ENCODE data around the gene SPANXN4.

The SPANXN4 gene, protein sequence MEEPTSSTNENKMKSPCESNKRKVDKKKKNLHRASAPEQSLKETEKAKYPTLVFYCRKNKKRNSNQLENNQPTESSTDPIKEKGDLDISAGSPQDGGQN

DNA sequence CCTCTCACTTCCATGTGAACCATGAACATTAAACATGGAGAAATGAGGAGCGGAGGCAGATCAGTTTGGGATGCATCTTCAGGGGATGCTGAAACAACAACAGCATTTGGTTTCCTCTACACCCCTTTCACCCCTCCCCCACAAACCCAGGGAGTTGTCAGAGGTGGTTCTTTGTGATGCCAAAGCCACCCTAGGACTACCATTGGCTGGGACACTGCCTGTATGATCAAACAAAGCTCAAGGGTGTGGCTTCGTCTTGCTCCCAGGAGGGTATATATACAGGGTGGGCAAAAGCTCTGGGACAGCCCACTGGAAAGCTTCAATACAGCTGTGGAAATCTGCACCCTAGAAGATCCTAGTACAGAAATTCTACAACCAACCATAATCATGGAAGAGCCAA is at the start of gene SPANXN4:
SPANXN4 (plus strand) TSS at position 301 of the 400 bp plus-strand sequence; CDS start at position 388, 87 bp downstream.
- FAIRE-seq: no peak

GRCh38 chrX:142977128-142977914 is 48.4 kb upstream of the SPANXN4 start:
- no peak for FAIRE-seq

GRCh38 chrX:142978130-142978684 is 47.5 kb upstream of the SPANXN4 start:
- FAIRE-seq: no peak

- no peak for FAIRE-seq
Measured at GRCh38 chrX:142982679-142983078, 43.0 kb upstream of the SPANXN4 start.

GRCh38 chrX:142994988-142995387 is 30.7 kb upstream of the SPANXN4 start:
- no peak for FAIRE-seq

GRCh38 chrX:142998447-142999198 is 27.1 kb upstream of the SPANXN4 start:
- no peak for FAIRE-seq

DNA sequence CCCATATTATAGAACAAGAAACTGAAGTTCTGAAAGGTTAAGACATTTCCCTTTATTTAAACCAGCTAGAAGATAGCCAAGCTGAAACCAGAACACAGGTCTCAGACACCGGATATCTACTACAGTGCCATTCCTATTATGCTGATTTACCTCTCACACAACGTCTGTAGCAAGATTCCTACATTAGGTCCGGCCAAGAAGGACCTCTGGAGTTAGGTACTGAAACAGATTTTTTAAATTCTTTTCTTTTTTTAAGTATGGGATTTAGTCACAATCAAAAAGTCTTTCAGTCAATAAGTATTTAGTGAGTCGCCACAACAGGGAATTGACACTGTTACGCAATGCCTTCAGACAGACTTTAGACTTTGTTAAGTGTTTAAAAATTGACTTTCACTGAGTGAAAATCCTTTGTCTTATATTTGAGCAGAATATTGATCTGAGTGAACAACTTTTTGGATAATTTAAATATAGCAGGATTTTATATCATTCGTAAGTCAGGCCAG is 26.5 kb upstream of the SPANXN4 start:
- no peak for FAIRE-seq

GRCh38 chrX:143002206-143002605 is 23.5 kb upstream of the SPANXN4 start:
- no peak for FAIRE-seq

GRCh38 chrX:143017272-143017671 is 8.5 kb upstream of the SPANXN4 start:
- no peak for FAIRE-seq

DNA sequence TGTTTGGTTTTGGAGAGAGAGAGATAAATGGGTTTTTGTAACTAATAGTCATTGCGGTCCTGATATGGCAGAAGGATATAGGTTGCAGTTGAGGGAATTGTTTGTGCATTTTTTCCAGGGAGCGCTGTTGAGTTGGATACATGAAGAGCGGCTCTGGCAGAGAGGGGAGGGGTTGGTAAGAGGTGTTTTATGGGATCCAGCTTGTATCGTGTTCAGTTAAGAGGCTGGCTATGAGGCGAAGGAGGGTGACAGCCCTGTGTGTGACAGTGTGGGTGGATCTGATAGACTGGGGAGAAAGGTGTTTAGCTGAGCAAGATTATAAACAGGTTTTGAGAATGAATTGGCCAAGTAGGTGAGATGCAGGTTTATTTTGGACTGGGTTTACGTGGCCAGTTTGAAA is 1.5 kb downstream of the SPANXN4 start:
- FAIRE-seq: no peak

DNA sequence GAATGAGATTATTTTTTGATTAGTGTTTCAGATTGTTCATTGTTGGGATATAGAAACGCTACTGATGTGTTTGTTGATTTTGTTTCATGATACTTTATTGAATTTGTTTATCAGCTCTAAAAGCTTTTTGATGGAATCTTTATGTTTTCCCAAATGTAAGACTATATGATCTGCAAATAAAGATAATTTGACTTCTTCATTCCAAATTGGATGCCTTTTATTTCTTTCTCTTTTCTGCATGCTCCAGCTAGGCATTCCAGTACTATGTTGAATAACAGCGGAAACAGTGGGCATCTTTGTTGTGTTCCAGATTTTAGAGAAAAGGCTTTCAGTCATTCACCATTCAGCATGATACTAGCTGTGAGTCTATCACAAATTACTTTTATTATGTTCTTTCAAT is 21.8 kb downstream of the SPANXN4 start:
- no peak for FAIRE-seq

GRCh38 chrX:143058120-143058519 is 32.4 kb downstream of the SPANXN4 start:
- no peak for FAIRE-seq

GRCh38 chrX:143081231-143081630 is 55.5 kb downstream of the SPANXN4 start:
- FAIRE-seq: no peak

GRCh38 chrX:143082537-143082936 is 56.8 kb downstream of the SPANXN4 start:
- FAIRE-seq: no peak
